ENCODE data around the gene COMMD1. TPM values are rescaled to one million over a fixed set of nuclear protein-coding genes. Genes with fewer than 3 reads are reported as not detected.
A peak's percentile ranks its signal among the peaks of the same experiment; 100 is the strongest.

Gene COMMD1
- polyA plus RNA-seq, 2 of the 4 experiments (the other 2 are of a cell fraction): 54.1 to 57.3 TPM

DNA sequence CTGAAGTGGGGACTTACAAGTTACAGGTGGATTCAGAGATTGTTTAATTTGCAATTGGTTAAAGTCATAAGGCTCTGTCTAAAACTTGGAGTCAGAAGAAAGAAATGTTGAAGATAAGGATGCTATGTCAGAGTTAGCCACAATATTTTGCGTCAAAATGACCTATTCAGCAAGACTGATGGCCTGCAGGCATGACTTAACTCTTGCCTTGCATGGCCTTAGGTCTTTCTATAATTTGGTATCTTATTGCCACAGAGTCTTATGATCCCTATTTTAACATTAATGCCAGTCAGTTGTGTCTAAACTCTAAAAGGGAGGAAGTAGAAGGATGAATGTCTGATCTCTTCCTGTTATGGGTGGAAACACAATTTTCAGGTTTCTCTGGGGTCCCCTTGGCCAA, 5.2 kb upstream of the COMMD1 start (continued):
- no peak for TF ChIP-seq RAD21 (conservative IDR thresholded peaks at IDR 0.05 in 1 of 2, IDR thresholded peaks at IDR 0.05 in 1 of 2)
- no peak for TF ChIP-seq TP53 (CRISPR knock-in tag; IDR thresholded peaks at IDR 0.05)
- no peak for TF ChIP-seq RCOR1 (IDR thresholded peaks at IDR 0.05; ENCODE audit: low read depth, low read length)
- TF ChIP-seq HDAC2 (IDR thresholded peaks at IDR 0.05): no peak
- no peak for TF ChIP-seq TFCP2L1 (CRISPR knock-in tag; IDR thresholded peaks at IDR 0.05)

DNA sequence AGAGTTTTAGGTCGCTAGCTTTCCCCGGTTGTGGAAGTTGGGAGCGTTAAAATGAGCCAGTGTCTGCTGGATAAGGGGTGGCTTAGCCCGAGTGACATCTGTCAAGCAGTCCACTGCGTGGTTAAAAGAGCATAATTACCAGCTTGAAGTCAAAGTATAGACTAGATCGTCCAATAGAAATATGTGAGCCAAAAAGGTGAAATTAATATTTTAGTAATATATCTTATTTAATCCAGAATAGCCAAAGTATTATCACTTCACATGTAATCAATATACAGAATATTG, 654 bp downstream of the COMMD1 start:
- no peak for FAIRE-seq
- Histone ChIP-seq H3K9me3 (no peaks in the 10 kb centered on the region), H3K4me3 (peak overlapping the region; percentile 75), H3K4me1 (peaks cover 14% of the 10 kb centered on the region; the same call in 2 of the 3 replicates), H3K27ac (peak overlapping the region; percentile 81 to 87), H3K4me2 (peak overlapping the region; percentile 78)
- ATAC-seq: peak; percentile 41 to 44; a peak in 4 of 6 replicates
- WGBS (ENCODE audit: missing lambda C conversion rate): 1% methylated on average over 6 of the region's 6 CpGs
- ChIA-PET CTCF (interaction anchor here (1.3 kb wide), 1 partner anchor 12 kb away, joined by 5 read pairs; no protein-coding TSS in a partner anchor), POLR2A (interaction anchor here (1.0 kb wide), 1 partner anchor 761 kb away, joined by 3 read pairs; no protein-coding TSS in a partner anchor)
- TF ChIP-seq KDM5A (IDR thresholded peaks at IDR 0.05) (no peak), TFCP2L1 (CRISPR knock-in tag; IDR thresholded peaks at IDR 0.05) (no peak), RAD21 (conservative IDR thresholded peaks at IDR 0.05 in 1 of 2, IDR thresholded peaks at IDR 0.05 in 1 of 2) (no peak), RCOR1 (IDR thresholded peaks at IDR 0.05; ENCODE audit: low read depth, low read length) (no peak), ZNF302 (CRISPR knock-in tag; IDR thresholded peaks at IDR 0.05) (no peak), MAFK (IDR thresholded peaks at IDR 0.05; ENCODE audit: partially characterized antibody) (no peak), KDM1A (IDR thresholded peaks at IDR 0.05; ENCODE audit: low read depth) (no peak), GATA3 (IDR thresholded peaks at IDR 0.05; ENCODE audit: borderline replicate concordance) (no peak), HES2 (IDR thresholded peaks at IDR 0.05) (no peak), MAZ (IDR thresholded peaks at IDR 0.05; ENCODE audit: borderline replicate concordance, low read depth, low read length) (no peak), RFX5 (IDR thresholded peaks at IDR 0.05) (no peak), CHD4 (IDR thresholded peaks at IDR 0.05; ENCODE audit: borderline replicate concordance) (no peak), RARB (CRISPR knock-in tag; IDR thresholded peaks at IDR 0.05) (no peak)
- DNase-seq (ENCODE audit: low read depth in 1 of 2, low spot score in 1 of 2): no peak

GRCh38 chr2:61909116-61909515, 3.6 kb downstream of the COMMD1 start:
- ChIA-PET CTCF (interaction anchor here (1.2 to 1.4 kb wide), 2 partner anchors 11 to 504 kb away, joined by 3 to 6 read pairs; no protein-coding TSS in a partner anchor), POLR2A (no interaction called here)
- no peak for TF ChIP-seq ZNF302 (CRISPR knock-in tag; IDR thresholded peaks at IDR 0.05)
- TF ChIP-seq CHD2 (IDR thresholded peaks at IDR 0.05; ENCODE audit: low read length, partially characterized antibody): no peak
- TF ChIP-seq SREBF2 (IDR thresholded peaks at IDR 0.05): no peak
- TF ChIP-seq HEYL (CRISPR knock-in tag; IDR thresholded peaks at IDR 0.05): no peak
- TF ChIP-seq CBX2 (IDR thresholded peaks at IDR 0.05; ENCODE audit: borderline replicate concordance, low read depth): no peak
- TF ChIP-seq POLR2AphosphoS2 (conservative IDR thresholded peaks at IDR 0.05; ENCODE audit: low read length): no peak
- TF ChIP-seq HOXA7 (CRISPR knock-in tag; IDR thresholded peaks at IDR 0.05): no peak
- TF ChIP-seq CTCF (IDR thresholded peaks at IDR 0.05): no peak
- TF ChIP-seq CHD4 (IDR thresholded peaks at IDR 0.05; ENCODE audit: borderline replicate concordance): no peak
- TF ChIP-seq FOXS1 (CRISPR knock-in tag; IDR thresholded peaks at IDR 0.05): no peak
- TF ChIP-seq GATA3 (IDR thresholded peaks at IDR 0.05; ENCODE audit: borderline replicate concordance): no peak
- H3K27ac ChIP-seq: no peak overlapping the region
- no peak for ATAC-seq
- FAIRE-seq: no peak
- H3K4me1 ChIP-seq: peaks cover 14% of the 10 kb centered on the region; the same call in 2 of the 3 replicates
- no peaks in the 10 kb centered on the region for H3K9me3 ChIP-seq
- H3K4me3 ChIP-seq: no peak overlapping the region
- no peak for DNase-seq (ENCODE audit: low read depth in 1 of 2, low spot score in 1 of 2)
- WGBS (ENCODE audit: missing lambda C conversion rate): 89% methylated on average over 8 of the region's 8 CpGs
- no peak overlapping the region for H3K4me2 ChIP-seq
